Psoas muscle (tissue), 8 donors: ENCODE data around the gene HMGXB3. TPM values are rescaled to one million over a fixed set of nuclear protein-coding genes. Genes with fewer than 3 reads are reported as not detected.
A peak's percentile ranks its signal among the peaks of the same experiment; 100 is the strongest.

Experiments
- ATAC-seq, 4 donors: fragments of 200-7000 bp; cut with Tn5 transposase; one replicate each; pipeline ENCODE4 v1.9.1; 2020; ENCODE audit warnings: moderate library complexity in 3 of 4, mild to moderate bottlenecking in 2 of 4
- DNase-seq, 2 donors: peaks; one replicate each; pipeline ENCODE4 v3.0.0-alpha.2; 2020
- H3K27ac ChIP-seq: fragments of 200-600 bp; one replicate; pipeline ENCODE4 v1.8.0; 2022
- H3K27me3 ChIP-seq, 3 donors: fragments of 200-600 bp in 1 of 3; one replicate each; pipeline versions ENCODE4 v1.6.1 to v1.8.0; 2013 to 2022; ENCODE audit warnings: low read length in 2 of 3, mild to moderate bottlenecking in 2 of 3, moderate library complexity in 1 of 3; ENCODE audit not compliant: insufficient read depth in 3 of 3
- H3K36me3 ChIP-seq, 2 donors: fragments of 200-600 bp in 1 of 2; one replicate each; pipeline versions ENCODE4 v1.6.1 to v1.8.0; 2013 to 2022; ENCODE audit warnings: low read depth in 1 of 2, mild to moderate bottlenecking in 1 of 2, moderate library complexity in 1 of 2; ENCODE audit not compliant: insufficient read depth in 1 of 2
- H3K4me1 ChIP-seq: fragments of 200-600 bp; one replicate; pipeline ENCODE4 v1.8.0; 2022
- H3K4me3 ChIP-seq: fragments of 200-600 bp; one replicate; pipeline ENCODE4 v1.8.0; 2022; ENCODE audit warnings: mild to moderate bottlenecking
- H3K9me3 ChIP-seq: fragments of 200-600 bp; one replicate; pipeline ENCODE4 v1.8.0; 2022
- CTCF ChIP-seq: fragments of 200-600 bp; IDR thresholded peaks from one replicate; pipeline ENCODE4 v1.8.0; 2022; ENCODE audit warnings: antibody characterized with exemption
- WGBS, 3 donors: extraction: QIAGEN DNeasy Blood & Tissue Kit; methylation state at CpG; one replicate each; pipeline versions ENCODE4 v1.1.6 to v1.1.7; 2013; 5-methylcytosine and 5-hydroxymethylcytosine counted together
- intact Hi-C, 2 donors: fragments of 100-400 bp; cut with DNase I; formaldehyde crosslinking; loops; one replicate each; pipeline versions ENCODE4 v1.11.0 to v1.14.2; 2022
- polyA plus RNA-seq, 3 donors: library from polyadenylated mRNA; stranded (reverse); fragments of 200-250 nt; gene quantifications; one replicate each; pipeline ENCODE4 v1.2.3, GENCODE V29; 2013
- total RNA-seq, 4 donors: library from RNA; stranded (reverse); fragmentation: NEBNext Ultra II Directional in 2 of 4; extraction: Animal tissue kit (Norgen Biotek cat#: 25700) in 2 of 4; gene quantifications; one replicate each; pipeline versions ENCODE4 v1.2.1 to v1.2.4, GENCODE V29; 2021 to 2023
- donor health status: healthy with polysubstance abuse.
- donor health status: DM: no; HTN: no; CAD: no; lungs with moderate emphysema.
- donor health status: Bipolar disorder and iron deficiency.
- donor health status: healthy.
- donor health status: DM: yes; HTN: yes; CAD: no.
- donor health status: DM: no; HTN: no; CAD: no.
- donor health status: DM: no; HTN: no; CAD: no.
- donor health status: DM: yes; HTN: yes; CAD: no.

The HMGXB3 gene
- total and polyA plus RNA-seq, 7 donors: 8.6 to 23.2 (median 15.4) TPM

DNA sequence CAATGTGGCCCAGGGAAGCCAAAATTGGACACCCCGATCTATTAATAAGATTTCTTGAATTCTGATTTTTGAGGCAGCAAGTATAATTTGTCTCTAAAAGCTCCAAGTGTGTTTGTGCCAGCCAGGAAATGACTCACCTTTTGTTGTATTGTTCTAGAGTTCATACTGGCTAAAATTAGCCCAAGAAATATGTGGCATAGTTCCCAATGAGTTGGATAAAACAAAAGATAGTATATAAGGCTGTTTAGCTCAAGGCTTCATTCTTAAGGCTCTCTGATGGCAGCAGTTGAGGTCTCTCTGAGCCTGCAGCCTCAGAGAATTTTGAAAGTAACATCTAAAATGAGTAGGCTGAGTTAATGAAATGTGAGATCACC, 21.6 kb downstream of the HMGXB3 start:
- H3K36me3 ChIP-seq: peaks cover 20 to 98% of the 10 kb centered on the region in 2 donors
- H3K4me1 ChIP-seq: peaks cover 26% of the 10 kb centered on the region
- no peaks in the 10 kb centered on the region for H3K9me3 ChIP-seq
- peak overlapping the region; percentile 19 for H3K4me3 ChIP-seq
- peak overlapping the region; percentile 79 for H3K27ac ChIP-seq
- H3K27me3 ChIP-seq: no peaks in the 10 kb centered on the region
- peak; percentile 66 to 83 (median 76) for ATAC-seq
- no peak for TF ChIP-seq CTCF
- intact Hi-C loops: loop anchor here in 1 of 2 donors (5.0 kb wide), 1 partner anchor 195 kb away; no protein-coding TSS in a partner anchor
- no peak for DNase-seq
- WGBS, 3 donors: 34 to 55% (median 51%) methylated on average over 1 of the region's 1 CpG

GRCh38 chr5:150022681-150023080, 22.1 kb downstream of the HMGXB3 start:
- 48 to 61% (median 51%) methylated on average over 2 of the region's 2 CpGs for WGBS, 3 donors
- peaks cover 20 to 98% of the 10 kb centered on the region in 2 donors for H3K36me3 ChIP-seq
- no peak overlapping the region for H3K4me3 ChIP-seq
- H3K4me1 ChIP-seq: peaks cover 26% of the 10 kb centered on the region
- H3K27me3 ChIP-seq: no peaks in the 10 kb centered on the region
- peak overlapping the region; percentile 79 for H3K27ac ChIP-seq
- DNase-seq (no peak), ATAC-seq (peak in 3 of 4 donors; percentile 33 to 50 (median 46))
- no peak for TF ChIP-seq CTCF
- intact Hi-C loops: loop anchor here in 1 of 2 donors (5.0 kb wide), 1 partner anchor 195 kb away; no protein-coding TSS in a partner anchor
- H3K9me3 ChIP-seq: no peaks in the 10 kb centered on the region

DNA sequence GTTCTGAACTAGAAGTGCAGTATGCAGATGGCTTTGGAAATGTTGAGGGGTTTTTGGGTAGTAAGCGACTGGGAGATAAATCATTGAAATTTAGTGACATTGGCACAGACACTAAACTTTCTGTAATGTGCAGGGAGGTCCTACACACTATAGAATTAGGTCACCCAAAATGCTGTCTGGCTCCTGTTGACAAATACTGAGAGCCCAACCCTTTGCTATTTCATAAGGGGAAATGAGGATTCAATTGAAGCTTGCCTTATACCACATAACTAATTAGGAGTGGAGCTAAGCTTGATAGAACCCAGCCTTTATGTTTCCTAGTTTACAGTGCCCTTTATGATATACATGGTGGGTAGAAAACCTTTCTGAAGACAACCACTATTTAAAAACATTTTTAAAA, 22.6 kb downstream of the HMGXB3 start:
- intact Hi-C loops: loop anchor here in 1 of 2 donors (5.0 kb wide), 1 partner anchor 194 kb away; no protein-coding TSS in a partner anchor

GRCh38 chr5:150024346-150024984, 23.9 kb downstream of the HMGXB3 start:
- WGBS, 3 donors: 47 to 53% (median 47%) methylated on average over 9 of the region's 9 CpGs
- Histone ChIP-seq H3K27ac (peak overlapping the region; percentile 79), H3K36me3 (peaks cover 18 to 95% of the 10 kb centered on the region in 2 donors), H3K9me3 (no peaks in the 10 kb centered on the region), H3K4me1 (peaks cover 26% of the 10 kb centered on the region), H3K4me3 (no peak overlapping the region), H3K27me3 (no peaks in the 10 kb centered on the region)
- TF ChIP-seq CTCF: no peak
- ATAC-seq: peak; percentile 57 to 76 (median 66)
- no peak for DNase-seq
- intact Hi-C loops: loop anchor here in 1 of 2 donors (5.0 kb wide), 1 partner anchor 193 kb away; no protein-coding TSS in a partner anchor

More for the DNA sequence above, 22.6 kb downstream of the HMGXB3 start:
- Histone ChIP-seq H3K36me3 (peaks cover 20 to 98% of the 10 kb centered on the region in 2 donors), H3K27ac (peak overlapping the region; percentile 79), H3K4me1 (peaks cover 26% of the 10 kb centered on the region), H3K4me3 (no peak overlapping the region), H3K27me3 (no peaks in the 10 kb centered on the region), H3K9me3 (no peaks in the 10 kb centered on the region)
- 75 to 100% (median 88%) methylated on average over 1 of the region's 1 CpG for WGBS, 3 donors
- DNase-seq: no peak
- no peak for TF ChIP-seq CTCF
- ATAC-seq: no peak
